Effector memory CD4-positive, alpha-beta T cell (primary cell): ENCODE data around the gene TOR2A.

Experiments used
- DNase-seq, 3 donors: peaks; one replicate each; pipeline ENCODE4 v3.0.0-alpha.2; 2020
- H3K27ac ChIP-seq: 2 replicates; pipeline ENCODE4 v1.7.0; 2013; ENCODE audit warnings: mild to moderate bottlenecking, low read length, moderate library complexity; ENCODE audit not compliant: insufficient read depth, poor library complexity, severe bottlenecking
- H3K27me3 ChIP-seq: replicated peaks from 2 replicates; pipeline ENCODE4 v1.7.0; 2013; ENCODE audit warnings: mild to moderate bottlenecking, low read length; ENCODE audit not compliant: insufficient read depth, control insufficient read depth, poor library complexity, severe bottlenecking
- H3K36me3 ChIP-seq: 2 replicates; pipeline ENCODE4 v1.7.0; 2013; ENCODE audit warnings: mild to moderate bottlenecking, low read length, moderate library complexity; ENCODE audit not compliant: control insufficient read depth, insufficient read depth
- H3K4me1 ChIP-seq: 2 replicates; pipeline ENCODE4 v1.7.0; 2013; ENCODE audit warnings: low read length, mild to moderate bottlenecking; ENCODE audit not compliant: control insufficient read depth, insufficient read depth, poor library complexity, severe bottlenecking
- H3K4me3 ChIP-seq: 2 replicates; pipeline ENCODE4 v1.7.0; 2013; ENCODE audit warnings: low read length, low read depth, mild to moderate bottlenecking; ENCODE audit not compliant: insufficient read depth, poor library complexity, severe bottlenecking
- H3K9me3 ChIP-seq: 2 replicates; pipeline ENCODE4 v1.7.0; 2013; ENCODE audit warnings: mild to moderate bottlenecking, low read length, moderate library complexity; ENCODE audit not compliant: control insufficient read depth

TOR2A gene

DNA sequence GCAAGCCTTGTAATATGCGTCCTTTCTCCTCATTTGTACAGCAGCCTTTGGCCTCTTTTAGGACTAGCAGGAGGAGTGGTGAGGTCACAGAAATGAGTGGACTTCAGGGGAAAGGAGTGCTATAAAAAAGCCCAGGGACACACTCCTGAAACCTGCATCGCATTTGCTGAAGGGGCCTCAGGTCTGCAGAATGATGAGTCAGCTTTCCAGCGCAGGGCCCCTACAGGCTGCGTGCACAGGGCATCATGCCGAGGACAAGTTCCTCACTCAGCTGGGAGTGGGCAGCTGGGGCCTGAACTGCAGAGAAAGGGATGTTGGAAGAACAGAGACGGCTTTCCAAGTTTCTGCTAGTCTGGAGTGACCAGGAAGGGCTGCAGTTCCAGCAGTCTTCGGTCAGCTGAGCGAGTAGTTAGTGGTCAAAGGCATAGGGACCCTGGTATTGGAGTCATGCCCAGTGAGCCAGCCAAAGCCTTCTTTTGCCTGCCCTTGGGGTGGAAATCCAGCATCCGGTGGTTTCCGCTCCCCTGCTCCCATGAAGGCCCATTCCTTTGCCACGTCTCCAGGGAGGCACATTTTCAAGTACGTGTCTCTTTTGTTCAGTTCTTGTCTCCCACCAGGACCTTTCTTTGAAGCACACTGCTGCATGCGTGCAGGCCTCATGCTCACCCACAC is 45.6 kb downstream of the TOR2A start:
- DNase-seq: no peak
- Histone ChIP-seq H3K4me1 (no peaks in the 10 kb centered on the region), H3K4me3 (no peak overlapping the region), H3K27ac (no peak overlapping the region), H3K27me3 (no peaks in the 10 kb centered on the region), H3K36me3 (no peaks in the 10 kb centered on the region), H3K9me3 (no peaks in the 10 kb centered on the region)

DNA sequence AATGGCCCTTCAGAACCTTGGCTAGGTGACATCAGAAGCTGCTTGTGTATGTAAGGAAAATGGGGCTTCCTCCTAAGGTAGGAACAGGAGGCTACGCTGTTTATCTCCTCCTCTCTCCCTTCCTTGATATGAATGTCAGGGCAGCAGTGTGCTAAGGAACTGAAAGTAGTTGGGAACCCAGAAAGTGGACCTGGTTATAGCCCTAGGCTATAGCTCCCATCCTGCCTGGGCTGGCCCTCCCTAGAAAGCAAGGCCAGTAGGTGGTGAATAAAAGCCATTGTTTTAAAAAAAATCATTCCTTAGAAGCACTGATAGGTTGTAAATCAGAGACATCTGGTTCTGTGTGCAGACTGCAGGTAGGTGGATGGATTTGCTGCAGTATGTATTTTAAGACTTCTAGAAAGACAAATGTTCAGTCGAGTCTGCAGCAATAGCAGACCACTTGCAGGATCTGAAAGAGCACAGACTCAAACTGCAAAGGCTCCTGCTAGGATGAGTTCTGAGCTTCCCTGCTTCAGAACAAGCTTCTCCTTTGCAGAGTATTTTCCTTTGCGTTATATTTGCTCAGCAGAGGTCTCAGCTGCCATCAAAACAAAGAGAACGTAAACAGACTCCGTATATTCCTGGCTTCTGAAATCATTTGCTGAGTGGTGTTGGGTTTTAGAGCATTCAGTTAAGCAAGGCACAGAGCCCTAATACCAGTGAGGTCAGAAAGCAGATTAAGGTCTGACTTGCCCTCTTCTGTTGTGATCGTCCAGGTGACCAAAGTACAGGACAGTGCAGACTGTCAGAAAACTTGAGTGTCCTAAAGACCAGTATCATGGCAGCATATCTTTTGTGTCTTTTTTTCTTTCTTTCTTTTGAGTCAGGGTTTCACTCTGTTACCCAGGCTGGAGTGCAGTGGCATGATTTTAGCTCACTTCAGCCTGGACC is 48.4 kb downstream of the TOR2A start:
- H3K27me3 ChIP-seq: no peaks in the 10 kb centered on the region
- H3K36me3 ChIP-seq: no peaks in the 10 kb centered on the region
- no peak for DNase-seq
- H3K4me1 ChIP-seq: no peaks in the 10 kb centered on the region
- no peaks in the 10 kb centered on the region for H3K9me3 ChIP-seq
- no peak overlapping the region for H3K4me3 ChIP-seq
- H3K27ac ChIP-seq: no peak overlapping the region

DNA sequence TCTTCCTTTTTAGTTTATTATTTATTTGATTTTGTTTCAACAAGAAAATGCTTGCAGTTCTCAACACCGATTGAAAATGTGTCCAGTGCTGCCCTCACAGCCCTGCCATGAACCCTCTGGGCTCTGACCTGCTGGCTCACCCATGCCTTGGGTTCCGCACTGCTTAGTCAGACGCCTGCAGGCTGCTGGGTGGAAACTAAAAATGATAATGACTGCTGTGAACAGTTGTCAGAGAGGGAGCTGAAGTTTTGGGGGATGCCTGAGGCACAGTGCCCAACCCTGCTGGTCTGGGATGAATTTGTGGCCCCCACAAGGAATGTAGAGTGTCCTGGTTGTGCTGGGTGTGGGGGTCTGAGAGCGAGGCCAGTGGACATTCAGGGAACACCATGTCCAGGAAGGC is 50.5 kb downstream of the TOR2A start:
- Histone ChIP-seq H3K4me1 (no peaks in the 10 kb centered on the region), H3K36me3 (no peaks in the 10 kb centered on the region), H3K9me3 (no peaks in the 10 kb centered on the region), H3K27ac (no peak overlapping the region), H3K4me3 (no peak overlapping the region), H3K27me3 (no peaks in the 10 kb centered on the region)
- DNase-seq: no peak

DNA sequence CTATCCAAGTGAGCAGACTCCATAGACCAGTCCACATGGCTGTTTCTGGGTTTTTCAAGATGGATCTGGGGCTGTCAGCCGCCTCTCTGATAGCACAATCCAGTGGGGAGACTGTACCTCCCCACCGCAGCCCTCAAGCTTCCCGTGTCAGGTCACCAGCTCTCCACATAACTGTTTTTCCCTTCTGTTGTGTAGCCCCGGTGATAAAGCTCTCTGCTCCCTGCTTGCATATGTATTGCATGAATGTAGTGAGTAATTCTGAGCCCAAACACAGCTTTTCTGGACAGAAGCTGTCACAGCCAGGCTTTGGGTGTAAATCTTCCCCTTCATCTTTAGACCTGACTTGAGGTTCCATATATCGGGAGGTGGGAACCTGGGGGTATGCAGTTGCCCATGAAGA is 51.4 kb downstream of the TOR2A start:
- no peak for DNase-seq
- H3K36me3 ChIP-seq: no peaks in the 10 kb centered on the region
- no peak overlapping the region for H3K4me3 ChIP-seq
- no peak overlapping the region for H3K27ac ChIP-seq
- H3K9me3 ChIP-seq: no peaks in the 10 kb centered on the region
- H3K27me3 ChIP-seq: no peaks in the 10 kb centered on the region
- H3K4me1 ChIP-seq: no peaks in the 10 kb centered on the region

DNA sequence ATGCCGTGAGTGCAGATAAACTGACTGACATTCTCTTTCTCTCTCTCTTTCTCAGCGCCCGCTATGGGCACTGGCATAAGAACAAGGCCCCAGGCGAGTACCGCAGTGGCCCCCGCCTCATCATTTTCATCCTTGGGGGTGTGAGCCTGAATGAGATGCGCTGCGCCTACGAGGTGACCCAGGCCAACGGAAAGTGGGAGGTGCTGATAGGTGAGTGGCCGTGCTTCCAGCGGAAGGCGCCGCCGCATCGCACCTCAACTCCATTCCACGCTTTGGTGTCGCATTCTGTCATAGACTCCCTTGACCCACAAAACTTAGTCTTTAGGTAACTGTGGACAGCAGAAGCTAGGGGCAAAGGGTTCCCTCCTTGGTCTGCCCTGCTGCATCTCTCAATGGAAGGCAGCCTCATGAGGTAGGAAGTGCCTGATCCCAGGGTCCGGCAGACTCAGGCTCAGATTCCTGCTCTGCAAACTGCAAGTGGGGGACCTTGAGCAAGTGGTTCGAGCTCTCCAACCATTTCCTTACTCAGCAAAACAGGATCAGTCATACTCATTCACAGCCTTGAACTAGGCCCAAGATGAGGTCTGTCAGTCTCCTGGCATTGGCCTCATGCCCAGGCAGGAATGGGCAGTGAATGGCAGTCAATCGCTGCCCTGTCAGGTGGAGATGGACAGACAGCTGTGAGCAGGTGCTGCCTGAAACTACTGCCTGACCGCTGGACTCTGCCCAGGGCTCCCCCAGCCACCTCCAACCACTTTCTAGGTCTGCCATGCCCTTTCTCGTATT is 52.5 kb downstream of the TOR2A start:
- Histone ChIP-seq H3K4me1 (no peaks in the 10 kb centered on the region), H3K27ac (no peak overlapping the region), H3K4me3 (no peak overlapping the region), H3K27me3 (no peaks in the 10 kb centered on the region), H3K9me3 (no peaks in the 10 kb centered on the region), H3K36me3 (peaks cover 2% of the 10 kb centered on the region)
- DNase-seq: no peak
